Epithelial cell of esophagus (primary cell): ENCODE results near the gene NFKB2.

Source experiments
- DNase-seq: peaks from one replicate; pipeline ENCODE4 v3.0.0; 2010; ENCODE audit warnings: low read depth
- H3K4me3 ChIP-seq: 2 replicates; pipeline ENCODE4 v1.5.1; 2011; ENCODE audit warnings: mild to moderate bottlenecking, low read length, control low read depth
- CTCF ChIP-seq: IDR thresholded peaks from 2 replicates; pipeline ENCODE4 v1.5.1; 2011; ENCODE audit warnings: low read depth, mild to moderate bottlenecking, low read length, control low read depth, inconsistent platforms; ENCODE audit not compliant: insufficient read depth; ENCODE audit errors: missing control alignments

The NFKB2 gene

GRCh38 chr10:102436312-102436711 lies 40.8 kb downstream of the NFKB2 start:
- no peak for DNase-seq
- TF ChIP-seq CTCF: no peak
- H3K4me3 ChIP-seq: no peak overlapping the region

GRCh38 chr10:102437515-102437914 lies 42.0 kb downstream of the NFKB2 start:
- no peak for DNase-seq
- no peak overlapping the region for H3K4me3 ChIP-seq
- no peak for TF ChIP-seq CTCF

GRCh38 chr10:102438374-102438773 lies 42.9 kb downstream of the NFKB2 start:
- no peak overlapping the region for H3K4me3 ChIP-seq
- no peak for TF ChIP-seq CTCF
- DNase-seq: no peak

GRCh38 chr10:102444851-102445250 lies 49.3 kb downstream of the NFKB2 start:
- TF ChIP-seq CTCF: no peak
- no peak overlapping the region for H3K4me3 ChIP-seq
- no peak for DNase-seq

GRCh38 chr10:102449321-102450123 lies 54.0 kb downstream of the NFKB2 start:
- peak; percentile 92 for DNase-seq

GRCh38 chr10:102450124-102450373 lies 54.5 kb downstream of the NFKB2 start:
- no peak for TF ChIP-seq CTCF
- DNase-seq: no peak
- peak overlapping the region; percentile 99 for H3K4me3 ChIP-seq

More at GRCh38 chr10:102449321-102450123, 54.0 kb downstream of the NFKB2 start:
- no peak for TF ChIP-seq CTCF
- H3K4me3 ChIP-seq: peak overlapping the region; percentile 99

- TF ChIP-seq CTCF: no peak
- DNase-seq: peak; percentile 89
- peak overlapping the region; percentile 99 for H3K4me3 ChIP-seq
Measured at GRCh38 chr10:102450374-102451104, 55.0 kb downstream of the NFKB2 start.
